ENCODE data around the gene CARHSP1. TPM values are rescaled to one million over a fixed set of nuclear protein-coding genes. Genes with fewer than 3 reads are reported as not detected.
"Not testable (repeated sequence)": the region's sequence is repeated elsewhere in the genome, so short reads cannot be mapped to it uniquely, and the experiment has no call there.

The CARHSP1 gene
- total RNA-seq (100 to 1,000 TPM; 124 to 314 (median 197) TPM), polyA plus RNA-seq (100 to 1,000 TPM in 2 of 3 donors, 10 to 100 TPM in 1; 87.6 to 194 (median 171) TPM)
- long read RNA-seq, donor 1, transcript CARHSP1-201 (4 exons, 746 nt): major isoform, 69 of 112 reads
- long read RNA-seq, donor 1, partial matches to known transcripts: 39 of 112 reads
- long read RNA-seq, donor 1, other reads (novel, unspliced or antisense): 0 of 112 reads
- long read RNA-seq, donor 2, transcript CARHSP1-201 (4 exons, 746 nt): major isoform, 55 of 96 reads
- long read RNA-seq, donor 2, partial matches to known transcripts: 38 of 96 reads
- long read RNA-seq, donor 2, other reads (novel, unspliced or antisense): 0 of 96 reads
- long read RNA-seq, donor 3, transcript CARHSP1-201 (4 exons, 746 nt): major isoform, 41 of 69 reads
- long read RNA-seq, donor 3, partial matches to known transcripts: 27 of 69 reads
- long read RNA-seq, donor 3, other reads (novel, unspliced or antisense): 0 of 69 reads
- long read RNA-seq, donor 4, transcript CARHSP1-201 (4 exons, 746 nt): major isoform, 45 of 63 reads
- long read RNA-seq, donor 4, partial matches to known transcripts: 4 of 63 reads
- long read RNA-seq, donor 4, other reads (novel, unspliced or antisense): 11 of 63 reads
- long read RNA-seq, donor 5, transcript CARHSP1-202 (4 exons, 3,026 nt): minor isoform, 14 of 363 reads
- long read RNA-seq, donor 5, transcript CARHSP1-201 (4 exons, 746 nt): major isoform, 274 of 363 reads
- long read RNA-seq, donor 5, partial matches to known transcripts: 12 of 363 reads
- long read RNA-seq, donor 5, other reads (novel, unspliced or antisense): 58 of 363 reads
- long read RNA-seq, donor 6, transcript CARHSP1-201 (4 exons, 746 nt): major isoform, 38 of 49 reads
- long read RNA-seq, donor 6, partial matches to known transcripts: 2 of 49 reads
- long read RNA-seq, donor 6, other reads (novel, unspliced or antisense): 8 of 49 reads
- long read RNA-seq, donor 7, transcript CARHSP1-201 (4 exons, 746 nt): major isoform, 41 of 58 reads
- long read RNA-seq, donor 7, partial matches to known transcripts: 17 of 58 reads
- long read RNA-seq, donor 7, other reads (novel, unspliced or antisense): 0 of 58 reads
- long read RNA-seq, donor 8, transcript CARHSP1-201 (4 exons, 746 nt): major isoform, 84 of 111 reads
- long read RNA-seq, donor 8, partial matches to known transcripts: 24 of 111 reads
- long read RNA-seq, donor 8, other reads (novel, unspliced or antisense): 0 of 111 reads
- long read RNA-seq, donor 9, transcript CARHSP1-201 (4 exons, 746 nt): major isoform, 42 of 78 reads
- long read RNA-seq, donor 9, partial matches to known transcripts: 35 of 78 reads
- long read RNA-seq, donor 9, other reads (novel, unspliced or antisense): 0 of 78 reads
- long read RNA-seq, donor 10, transcript CARHSP1-201 (4 exons, 746 nt): major isoform, 42 of 50 reads
- long read RNA-seq, donor 10, partial matches to known transcripts: 7 of 50 reads
- long read RNA-seq, donor 10, other reads (novel, unspliced or antisense): 0 of 50 reads

DNA sequence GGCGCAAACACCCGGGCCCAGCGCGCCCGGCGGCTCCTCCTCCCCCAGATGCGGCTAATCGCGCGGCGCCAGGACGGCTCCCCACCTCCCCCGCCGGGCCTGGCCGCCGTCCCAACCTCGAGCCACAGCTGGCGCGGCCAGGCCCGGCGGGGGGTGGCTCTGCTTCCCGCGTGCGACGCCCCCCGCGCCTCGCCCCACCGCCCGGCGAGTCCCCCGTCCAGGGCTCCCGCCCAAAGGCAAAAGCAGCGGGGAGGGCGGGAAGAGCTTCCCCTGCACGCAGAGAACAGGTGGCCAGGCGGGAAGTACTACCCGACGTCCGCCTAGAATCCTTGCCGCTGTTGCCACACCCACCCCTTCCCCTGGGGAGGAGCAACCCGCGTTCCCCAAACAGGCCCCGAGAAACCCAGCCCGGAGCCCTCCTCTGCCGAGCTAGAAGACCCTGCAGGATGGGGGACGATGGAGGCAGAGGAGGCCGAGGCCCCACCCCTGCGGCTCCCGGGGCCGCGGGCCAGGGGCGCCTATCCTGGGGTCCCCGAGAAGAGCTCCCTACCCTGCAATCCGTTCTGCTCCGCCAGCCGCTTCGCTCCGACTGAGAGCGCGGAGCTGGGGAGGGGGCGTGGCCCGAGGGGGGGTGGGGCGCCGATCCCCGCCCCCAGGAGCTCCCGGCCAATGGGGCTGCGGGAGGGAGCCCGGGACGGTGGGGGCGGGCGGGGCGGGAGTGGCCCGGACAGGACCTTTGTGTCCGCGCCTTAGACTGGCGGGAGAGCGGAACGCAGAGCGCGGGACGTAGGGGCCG, at the start of gene CARHSP1:
Gene CARHSP1, minus strand, starts transcription at position 591 of the 796 bp plus-strand sequence. CDS start 9,678 bp downstream, outside the sequence.
- Histone ChIP-seq H3K27ac (peak within 1 kb of the TSS; percentile 77 to 91 (median 83)), H3K9me3 (replicated peaks in 1 of 3) (no peaks in the 10 kb centered on the region), H3K27me3 (no peaks in the 10 kb centered on the region), H3K36me3 (replicated peaks in 1 of 2) (no peaks in the 10 kb centered on the region), H3K4me3 (peak within 1 kb of the TSS; percentile 9 to 82 (median 66)), H3K4me1 (replicated peaks in 1 of 2) (peaks cover 48 to 51% of the 10 kb centered on the region in 2 donors)
- peak; percentile 57 to 81 for TF ChIP-seq POLR2A (IDR thresholded peaks at IDR 0.05)
- TF ChIP-seq, protein P1, sequence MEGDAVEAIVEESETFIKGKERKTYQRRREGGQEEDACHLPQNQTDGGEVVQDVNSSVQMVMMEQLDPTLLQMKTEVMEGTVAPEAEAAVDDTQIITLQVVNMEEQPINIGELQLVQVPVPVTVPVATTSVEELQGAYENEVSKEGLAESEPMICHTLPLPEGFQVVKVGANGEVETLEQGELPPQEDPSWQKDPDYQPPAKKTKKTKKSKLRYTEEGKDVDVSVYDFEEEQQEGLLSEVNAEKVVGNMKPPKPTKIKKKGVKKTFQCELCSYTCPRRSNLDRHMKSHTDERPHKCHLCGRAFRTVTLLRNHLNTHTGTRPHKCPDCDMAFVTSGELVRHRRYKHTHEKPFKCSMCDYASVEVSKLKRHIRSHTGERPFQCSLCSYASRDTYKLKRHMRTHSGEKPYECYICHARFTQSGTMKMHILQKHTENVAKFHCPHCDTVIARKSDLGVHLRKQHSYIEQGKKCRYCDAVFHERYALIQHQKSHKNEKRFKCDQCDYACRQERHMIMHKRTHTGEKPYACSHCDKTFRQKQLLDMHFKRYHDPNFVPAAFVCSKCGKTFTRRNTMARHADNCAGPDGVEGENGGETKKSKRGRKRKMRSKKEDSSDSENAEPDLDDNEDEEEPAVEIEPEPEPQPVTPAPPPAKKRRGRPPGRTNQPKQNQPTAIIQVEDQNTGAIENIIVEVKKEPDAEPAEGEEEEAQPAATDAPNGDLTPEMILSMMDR (IDR thresholded peaks at IDR 0.05): no peak
- intact Hi-C loops (cut with DNase I): no loop called here
- DNase-seq: peak; percentile 85 to 93 (median 87)
- 0 to 1% (median 1%) methylated on average over 33 to 83 of the region's 83 CpGs; no CpG with 5 or more reads in 1 of the 4 donors for WGBS, 4 donors

DNA sequence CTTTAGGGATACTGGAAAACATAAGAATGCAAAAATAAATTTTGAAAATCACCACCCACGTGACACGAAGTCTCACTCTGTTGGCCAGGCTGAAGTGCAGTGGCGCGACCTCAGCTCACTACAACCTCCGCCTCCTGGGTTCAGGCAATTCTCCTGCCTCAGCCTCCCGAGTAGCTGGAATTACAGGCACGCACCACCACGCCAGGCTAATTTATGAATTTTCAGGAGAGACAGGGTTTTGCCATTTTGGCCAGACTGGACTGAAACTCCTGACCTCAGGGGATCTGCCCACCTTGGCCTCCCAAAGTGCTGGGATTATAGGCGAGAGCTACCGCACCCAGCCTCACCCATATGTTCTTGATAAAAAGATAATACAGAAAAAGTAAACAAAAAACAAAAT, 48.5 kb upstream of the CARHSP1 start:
- Histone ChIP-seq H3K36me3 (replicated peaks in 1 of 2) (peaks cover 0 to 70% of the 10 kb centered on the region in 2 donors), H3K4me1 (replicated peaks in 1 of 2) (peaks cover 4 to 20% of the 10 kb centered on the region in 2 donors)
- H3K9me3 ChIP-seq (replicated peaks in 1 of 3); DNase-seq; H3K4me3 ChIP-seq; H3K27ac ChIP-seq; H3K27me3 ChIP-seq; intact Hi-C loops (cut with DNase I): not testable (repeated sequence)
- 96 to 99% (median 97%) methylated on average over 10 of the region's 10 CpGs for WGBS, 4 donors

DNA sequence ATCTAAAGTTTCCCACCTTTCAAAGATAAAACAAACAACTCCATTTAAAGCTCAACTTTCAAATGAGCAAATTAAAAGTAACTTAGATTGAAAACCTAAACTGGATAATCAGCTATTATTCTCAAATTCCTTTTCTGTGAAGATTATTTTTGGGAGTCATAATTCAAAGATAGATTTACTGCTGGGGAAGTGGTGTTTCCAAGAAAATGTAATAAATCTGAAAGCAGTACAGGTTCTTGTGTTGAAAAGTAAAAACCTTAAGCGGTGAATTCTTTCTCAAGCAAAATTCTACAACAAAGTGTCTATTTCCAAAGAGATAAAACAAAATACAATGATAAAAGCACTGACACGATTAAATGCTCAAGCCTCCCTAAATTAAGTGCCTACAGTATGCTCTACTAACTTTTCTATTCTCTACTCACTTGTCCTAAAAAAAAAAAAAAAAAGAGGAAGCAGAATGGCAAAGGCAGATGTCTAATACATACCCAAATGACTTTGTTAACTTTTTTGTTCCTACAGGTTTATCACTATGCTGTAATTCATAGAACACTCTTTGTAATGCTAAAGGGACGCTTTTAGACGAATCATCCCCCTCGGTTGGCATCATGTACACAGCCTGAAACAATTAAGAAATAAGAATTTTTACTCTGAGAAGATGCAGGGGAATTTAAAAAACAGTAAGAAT, 47.9 kb upstream of the CARHSP1 start:
- DNase-seq: no peak
- Histone ChIP-seq H3K27ac (no peak overlapping the region), H3K4me1 (replicated peaks in 1 of 2) (peaks cover 4 to 17% of the 10 kb centered on the region in 2 donors), H3K27me3 (no peaks in the 10 kb centered on the region), H3K36me3 (replicated peaks in 1 of 2) (peaks cover 0 to 70% of the 10 kb centered on the region in 2 donors), H3K9me3 (replicated peaks in 1 of 3) (no peaks in the 10 kb centered on the region), H3K4me3 (no peak overlapping the region)
- WGBS, 4 donors: 78 to 84% (median 80%) methylated on average over 5 of the region's 5 CpGs
- intact Hi-C loops (cut with DNase I): no loop called here
- TF ChIP-seq, protein P1 (IDR thresholded peaks at IDR 0.05): no peak
- no peak for TF ChIP-seq POLR2A (IDR thresholded peaks at IDR 0.05)
